ENCODE measurements around the gene MRM1. TPM values are rescaled to one million over a fixed set of nuclear protein-coding genes. Genes with fewer than 3 reads are reported as not detected.

Gene MRM1
- total and polyA plus RNA-seq, 2 experiments from 2014 or later, result 7.6 to 20.4 TPM

DNA sequence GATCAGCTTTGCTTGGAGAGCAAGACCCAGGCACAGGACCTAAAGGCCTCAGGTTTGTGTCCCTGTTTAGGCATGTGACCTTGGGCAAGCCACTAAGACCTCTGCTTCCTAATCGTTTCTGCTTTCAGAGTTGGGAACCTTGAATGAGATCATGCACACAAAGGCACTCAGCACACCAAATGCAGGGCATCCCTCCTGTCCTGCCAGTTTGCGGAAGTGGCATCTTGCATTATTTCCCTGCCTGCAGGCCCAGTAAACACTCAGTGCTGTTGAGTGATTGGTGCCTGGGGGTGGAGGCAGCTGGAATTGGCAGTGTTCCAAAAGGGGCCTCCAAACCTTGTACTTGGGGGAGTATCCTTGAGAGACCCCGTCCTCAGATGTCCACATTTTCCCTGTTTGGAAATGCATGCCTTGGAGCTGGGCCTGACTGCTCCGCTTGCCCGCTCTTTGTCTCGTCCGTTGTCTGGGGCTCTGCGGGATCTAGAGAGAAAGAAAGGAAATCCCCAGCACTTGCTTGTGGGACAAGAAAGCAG, 28.7 kb downstream of the MRM1 start (continued):
- no peak for TF ChIP-seq ZNF331 (CRISPR knock-in tag; IDR thresholded peaks at IDR 0.05; ENCODE audit: low read depth)
- TF ChIP-seq CREB1 (CRISPR knock-in tag; IDR thresholded peaks at IDR 0.05; ENCODE audit: low read depth), result no peak

DNA sequence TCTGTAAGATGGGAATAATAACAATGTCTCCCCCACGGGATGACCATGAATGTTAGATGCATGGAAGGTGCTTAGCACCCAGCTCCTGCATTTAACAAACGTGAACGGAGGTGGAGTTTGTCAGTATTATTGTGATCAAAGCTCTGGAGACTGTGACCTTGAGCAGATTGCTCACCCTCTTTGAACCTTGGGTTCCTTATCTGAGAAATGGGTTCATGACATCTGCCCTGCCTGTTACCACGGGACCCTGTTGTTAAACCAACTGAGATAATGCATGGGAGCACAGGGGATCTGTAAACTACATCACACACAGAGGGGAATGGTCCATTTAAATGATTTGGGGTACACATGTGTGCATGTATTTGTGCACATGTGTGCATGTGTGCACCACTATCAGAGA, 29.6 kb downstream of the MRM1 start:
- Histone ChIP-seq H3K4me1 (ENCODE audit: insufficient read depth) (peaks cover 23% of the 10 kb centered on the region), H3K27ac (ENCODE audit: low read depth) (no peak overlapping the region), H3K9me2 (ENCODE audit: insufficient read depth) (no peaks in the 10 kb centered on the region), H3K4me3 (no peak overlapping the region), H3F3A (replicated peaks; ENCODE audit: low read depth) (peaks cover 6% of the 10 kb centered on the region; the same call in 1 of the 2 replicates), H3K36me3 (ENCODE audit: insufficient read depth) (no peaks in the 10 kb centered on the region), H3K27me3 (ENCODE audit: insufficient read depth) (no peaks in the 10 kb centered on the region; the same call in none of the 2 replicates), H4K20me1 (replicated peaks; ENCODE audit: insufficient read depth) (no peaks in the 10 kb centered on the region; the same call in 1 of the 2 replicates), H3K4me2 (no peak overlapping the region), H2AFZ (no peak overlapping the region), H3K79me2 (replicated peaks; ENCODE audit: insufficient read depth) (no peaks in the 10 kb centered on the region)
- ATAC-seq, result no peak
- Mint-ChIP-seq H3K27me3 (ENCODE audit: insufficient read depth, low read depth, poor library complexity) (peaks cover 24% of the 10 kb centered on the region), H3K4me1 (peaks cover 43% of the 10 kb centered on the region), H3K36me3 (ENCODE audit: low read depth) (no peaks in the 10 kb centered on the region), H3K4me3 (no peak overlapping the region), H3K27ac (no peak overlapping the region), H3K9me3 (no peaks in the 10 kb centered on the region)
- TF ChIP-seq, protein P1, sequence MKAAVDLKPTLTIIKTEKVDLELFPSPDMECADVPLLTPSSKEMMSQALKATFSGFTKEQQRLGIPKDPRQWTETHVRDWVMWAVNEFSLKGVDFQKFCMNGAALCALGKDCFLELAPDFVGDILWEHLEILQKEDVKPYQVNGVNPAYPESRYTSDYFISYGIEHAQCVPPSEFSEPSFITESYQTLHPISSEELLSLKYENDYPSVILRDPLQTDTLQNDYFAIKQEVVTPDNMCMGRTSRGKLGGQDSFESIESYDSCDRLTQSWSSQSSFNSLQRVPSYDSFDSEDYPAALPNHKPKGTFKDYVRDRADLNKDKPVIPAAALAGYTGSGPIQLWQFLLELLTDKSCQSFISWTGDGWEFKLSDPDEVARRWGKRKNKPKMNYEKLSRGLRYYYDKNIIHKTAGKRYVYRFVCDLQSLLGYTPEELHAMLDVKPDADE (IDR thresholded peaks at IDR 0.05), result no peak
- TF ChIP-seq JUNB (IDR thresholded peaks at IDR 0.05; ENCODE audit: unreplicated experiment) (no peak), CREB1 (CRISPR knock-in tag; IDR thresholded peaks at IDR 0.05; ENCODE audit: low read depth) (no peak), EZH2phosphoT487 (IDR thresholded peaks at IDR 0.05; ENCODE audit: unreplicated experiment) (no peak), NANOG (IDR thresholded peaks at IDR 0.05; ENCODE audit: borderline replicate concordance) (no peak), STAT1 (IDR thresholded peaks at IDR 0.05; ENCODE audit: unreplicated experiment) (no peak), EZH2 (IDR thresholded peaks at IDR 0.05; ENCODE audit: low read depth, unreplicated experiment) (no peak), ZNF331 (CRISPR knock-in tag; IDR thresholded peaks at IDR 0.05; ENCODE audit: low read depth) (no peak), POLR2AphosphoS5 (IDR thresholded peaks at IDR 0.05; ENCODE audit: low read depth) (no peak), ZNF114 (CRISPR knock-in tag; IDR thresholded peaks at IDR 0.05) (no peak)
- TF ChIP-seq, protein P2, sequence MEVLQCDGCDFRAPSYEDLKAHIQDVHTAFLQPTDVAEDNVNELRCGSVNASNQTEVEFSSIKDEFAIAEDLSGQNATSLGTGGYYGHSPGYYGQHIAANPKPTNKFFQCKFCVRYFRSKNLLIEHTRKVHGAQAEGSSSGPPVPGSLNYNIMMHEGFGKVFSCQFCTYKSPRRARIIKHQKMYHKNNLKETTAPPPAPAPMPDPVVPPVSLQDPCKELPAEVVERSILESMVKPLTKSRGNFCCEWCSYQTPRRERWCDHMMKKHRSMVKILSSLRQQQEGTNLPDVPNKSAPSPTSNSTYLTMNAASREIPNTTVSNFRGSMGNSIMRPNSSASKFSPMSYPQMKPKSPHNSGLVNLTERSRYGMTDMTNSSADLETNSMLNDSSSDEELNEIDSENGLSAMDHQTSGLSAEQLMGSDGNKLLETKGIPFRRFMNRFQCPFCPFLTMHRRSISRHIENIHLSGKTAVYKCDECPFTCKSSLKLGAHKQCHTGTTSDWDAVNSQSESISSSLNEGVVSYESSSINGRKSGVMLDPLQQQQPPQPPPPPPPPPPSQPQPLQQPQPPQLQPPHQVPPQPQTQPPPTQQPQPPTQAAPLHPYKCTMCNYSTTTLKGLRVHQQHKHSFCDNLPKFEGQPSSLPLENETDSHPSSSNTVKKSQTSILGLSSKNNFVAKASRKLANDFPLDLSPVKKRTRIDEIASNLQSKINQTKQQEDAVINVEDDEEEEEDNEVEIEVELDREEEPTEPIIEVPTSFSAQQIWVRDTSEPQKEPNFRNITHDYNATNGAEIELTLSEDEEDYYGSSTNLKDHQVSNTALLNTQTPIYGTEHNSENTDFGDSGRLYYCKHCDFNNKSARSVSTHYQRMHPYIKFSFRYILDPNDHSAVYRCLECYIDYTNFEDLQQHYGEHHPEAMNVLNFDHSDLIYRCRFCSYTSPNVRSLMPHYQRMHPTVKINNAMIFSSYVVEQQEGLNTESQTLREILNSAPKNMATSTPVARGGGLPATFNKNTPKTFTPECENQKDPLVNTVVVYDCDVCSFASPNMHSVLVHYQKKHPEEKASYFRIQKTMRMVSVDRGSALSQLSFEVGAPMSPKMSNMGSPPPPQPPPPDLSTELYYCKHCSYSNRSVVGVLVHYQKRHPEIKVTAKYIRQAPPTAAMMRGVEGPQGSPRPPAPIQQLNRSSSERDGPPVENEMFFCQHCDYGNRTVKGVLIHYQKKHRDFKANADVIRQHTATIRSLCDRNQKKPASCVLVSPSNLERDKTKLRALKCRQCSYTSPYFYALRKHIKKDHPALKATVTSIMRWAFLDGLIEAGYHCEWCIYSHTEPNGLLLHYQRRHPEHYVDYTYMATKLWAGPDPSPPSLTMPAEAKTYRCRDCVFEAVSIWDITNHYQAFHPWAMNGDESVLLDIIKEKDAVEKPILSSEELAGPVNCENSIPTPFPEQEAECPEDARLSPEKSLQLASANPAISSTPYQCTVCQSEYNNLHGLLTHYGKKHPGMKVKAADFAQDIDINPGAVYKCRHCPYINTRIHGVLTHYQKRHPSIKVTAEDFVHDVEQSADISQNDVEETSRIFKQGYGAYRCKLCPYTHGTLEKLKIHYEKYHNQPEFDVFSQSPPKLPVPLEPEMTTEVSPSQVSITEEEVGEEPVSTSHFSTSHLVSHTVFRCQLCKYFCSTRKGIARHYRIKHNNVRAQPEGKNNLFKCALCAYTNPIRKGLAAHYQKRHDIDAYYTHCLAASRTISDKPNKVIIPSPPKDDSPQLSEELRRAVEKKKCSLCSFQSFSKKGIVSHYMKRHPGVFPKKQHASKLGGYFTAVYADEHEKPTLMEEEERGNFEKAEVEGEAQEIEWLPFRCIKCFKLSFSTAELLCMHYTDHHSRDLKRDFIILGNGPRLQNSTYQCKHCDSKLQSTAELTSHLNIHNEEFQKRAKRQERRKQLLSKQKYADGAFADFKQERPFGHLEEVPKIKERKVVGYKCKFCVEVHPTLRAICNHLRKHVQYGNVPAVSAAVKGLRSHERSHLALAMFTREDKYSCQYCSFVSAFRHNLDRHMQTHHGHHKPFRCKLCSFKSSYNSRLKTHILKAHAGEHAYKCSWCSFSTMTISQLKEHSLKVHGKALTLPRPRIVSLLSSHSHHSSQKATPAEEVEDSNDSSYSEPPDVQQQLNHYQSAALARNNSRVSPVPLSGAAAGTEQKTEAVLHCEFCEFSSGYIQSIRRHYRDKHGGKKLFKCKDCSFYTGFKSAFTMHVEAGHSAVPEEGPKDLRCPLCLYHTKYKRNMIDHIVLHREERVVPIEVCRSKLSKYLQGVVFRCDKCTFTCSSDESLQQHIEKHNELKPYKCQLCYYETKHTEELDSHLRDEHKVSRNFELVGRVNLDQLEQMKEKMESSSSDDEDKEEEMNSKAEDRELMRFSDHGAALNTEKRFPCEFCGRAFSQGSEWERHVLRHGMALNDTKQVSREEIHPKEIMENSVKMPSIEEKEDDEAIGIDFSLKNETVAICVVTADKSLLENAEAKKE (CRISPR knock-in tag; IDR thresholded peaks at IDR 0.05), result no peak
- TF ChIP-seq, protein P3, sequence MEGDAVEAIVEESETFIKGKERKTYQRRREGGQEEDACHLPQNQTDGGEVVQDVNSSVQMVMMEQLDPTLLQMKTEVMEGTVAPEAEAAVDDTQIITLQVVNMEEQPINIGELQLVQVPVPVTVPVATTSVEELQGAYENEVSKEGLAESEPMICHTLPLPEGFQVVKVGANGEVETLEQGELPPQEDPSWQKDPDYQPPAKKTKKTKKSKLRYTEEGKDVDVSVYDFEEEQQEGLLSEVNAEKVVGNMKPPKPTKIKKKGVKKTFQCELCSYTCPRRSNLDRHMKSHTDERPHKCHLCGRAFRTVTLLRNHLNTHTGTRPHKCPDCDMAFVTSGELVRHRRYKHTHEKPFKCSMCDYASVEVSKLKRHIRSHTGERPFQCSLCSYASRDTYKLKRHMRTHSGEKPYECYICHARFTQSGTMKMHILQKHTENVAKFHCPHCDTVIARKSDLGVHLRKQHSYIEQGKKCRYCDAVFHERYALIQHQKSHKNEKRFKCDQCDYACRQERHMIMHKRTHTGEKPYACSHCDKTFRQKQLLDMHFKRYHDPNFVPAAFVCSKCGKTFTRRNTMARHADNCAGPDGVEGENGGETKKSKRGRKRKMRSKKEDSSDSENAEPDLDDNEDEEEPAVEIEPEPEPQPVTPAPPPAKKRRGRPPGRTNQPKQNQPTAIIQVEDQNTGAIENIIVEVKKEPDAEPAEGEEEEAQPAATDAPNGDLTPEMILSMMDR (conservative IDR thresholded peaks at IDR 0.05; ENCODE audit: low read depth in 2 of 2), result no peak
- TF ChIP-seq, protein P4, sequence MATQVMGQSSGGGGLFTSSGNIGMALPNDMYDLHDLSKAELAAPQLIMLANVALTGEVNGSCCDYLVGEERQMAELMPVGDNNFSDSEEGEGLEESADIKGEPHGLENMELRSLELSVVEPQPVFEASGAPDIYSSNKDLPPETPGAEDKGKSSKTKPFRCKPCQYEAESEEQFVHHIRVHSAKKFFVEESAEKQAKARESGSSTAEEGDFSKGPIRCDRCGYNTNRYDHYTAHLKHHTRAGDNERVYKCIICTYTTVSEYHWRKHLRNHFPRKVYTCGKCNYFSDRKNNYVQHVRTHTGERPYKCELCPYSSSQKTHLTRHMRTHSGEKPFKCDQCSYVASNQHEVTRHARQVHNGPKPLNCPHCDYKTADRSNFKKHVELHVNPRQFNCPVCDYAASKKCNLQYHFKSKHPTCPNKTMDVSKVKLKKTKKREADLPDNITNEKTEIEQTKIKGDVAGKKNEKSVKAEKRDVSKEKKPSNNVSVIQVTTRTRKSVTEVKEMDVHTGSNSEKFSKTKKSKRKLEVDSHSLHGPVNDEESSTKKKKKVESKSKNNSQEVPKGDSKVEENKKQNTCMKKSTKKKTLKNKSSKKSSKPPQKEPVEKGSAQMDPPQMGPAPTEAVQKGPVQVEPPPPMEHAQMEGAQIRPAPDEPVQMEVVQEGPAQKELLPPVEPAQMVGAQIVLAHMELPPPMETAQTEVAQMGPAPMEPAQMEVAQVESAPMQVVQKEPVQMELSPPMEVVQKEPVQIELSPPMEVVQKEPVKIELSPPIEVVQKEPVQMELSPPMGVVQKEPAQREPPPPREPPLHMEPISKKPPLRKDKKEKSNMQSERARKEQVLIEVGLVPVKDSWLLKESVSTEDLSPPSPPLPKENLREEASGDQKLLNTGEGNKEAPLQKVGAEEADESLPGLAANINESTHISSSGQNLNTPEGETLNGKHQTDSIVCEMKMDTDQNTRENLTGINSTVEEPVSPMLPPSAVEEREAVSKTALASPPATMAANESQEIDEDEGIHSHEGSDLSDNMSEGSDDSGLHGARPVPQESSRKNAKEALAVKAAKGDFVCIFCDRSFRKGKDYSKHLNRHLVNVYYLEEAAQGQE (IDR thresholded peaks at IDR 0.05; ENCODE audit: unreplicated experiment), result no peak
- DNase-seq (ENCODE audit: low spot score), result no peak
